GM12865 (cell line): Measurements from ENCODE around the gene CDK5.

Experiments
- DNase-seq: peaks from one replicate; pipeline ENCODE4 v3.0.0; 2010; ENCODE audit warnings: low read depth
- H3K4me3 ChIP-seq: 2 replicates; pipeline ENCODE4 v1.5.1; 2011; ENCODE audit warnings: mild to moderate bottlenecking, low read depth, low read length, control low read depth
- CTCF ChIP-seq: IDR thresholded peaks from 2 replicates; pipeline ENCODE4 v1.5.1; 2011; ENCODE audit warnings: low read length, control low read depth, low read depth, inconsistent platforms; ENCODE audit not compliant: insufficient read depth; ENCODE audit errors: missing control alignments

Gene CDK5

GRCh38 chr7:151057506-151057988 lies at the start of gene CDK5:
TSS of gene CDK5 (minus strand) at chr7:151057897. CDS start at chr7:151057848, 49 bp downstream.
- H3K4me3 ChIP-seq = peak within 1 kb of the TSS; percentile 64
- no peak for TF ChIP-seq CTCF
- no peak for DNase-seq

- DNase-seq = no peak
- TF ChIP-seq CTCF = no peak
- no peak overlapping the region for H3K4me3 ChIP-seq
These were observed 46.9 kb upstream of the CDK5 start for GRCh38 chr7:151104411-151105235.

- H3K4me3 ChIP-seq = no peak overlapping the region
- DNase-seq = no peak
- no peak for TF ChIP-seq CTCF
These were observed 46.3 kb upstream of the CDK5 start for GRCh38 chr7:151103973-151104372.

- no peak overlapping the region for H3K4me3 ChIP-seq
- TF ChIP-seq CTCF = no peak
These were observed 45.3 kb upstream of the CDK5 start for GRCh38 chr7:151102991-151103390.

GRCh38 chr7:151101621-151102396 lies 44.1 kb upstream of the CDK5 start:
- no peak for TF ChIP-seq CTCF
- no peak for DNase-seq
- no peak overlapping the region for H3K4me3 ChIP-seq

More at GRCh38 chr7:151102991-151103390, 45.3 kb upstream of the CDK5 start:
- DNase-seq = no peak

- no peak for TF ChIP-seq CTCF
- DNase-seq = no peak
- no peak overlapping the region for H3K4me3 ChIP-seq
These were observed 43.2 kb upstream of the CDK5 start for GRCh38 chr7:151100921-151101320.
